Hepatocyte (in vitro differentiated cells): ENCODE data around the gene TMSB4X. TPM values are rescaled to one million over a fixed set of nuclear protein-coding genes. Genes with fewer than 3 reads are reported as not detected.
"Not testable (repeated sequence)": the region's sequence is repeated elsewhere in the genome, so short reads cannot be mapped to it uniquely, and the experiment has no call there.

Experiments used
- DNase-seq: peaks from one replicate; pipeline ENCODE4 v3.0.0-alpha.2; 2016; ENCODE audit warnings: low spot score
- H2AFZ ChIP-seq: fragments of 200-600 bp; sonication (generic); 2 replicates; pipeline ENCODE4 v1.6.0; 2016; ENCODE audit warnings: antibody characterized with exemption, mild to moderate bottlenecking
- H3K27ac ChIP-seq: fragments of 200-600 bp; sonication (generic); 2 replicates; pipeline ENCODE4 v1.5.1; 2016; ENCODE audit warnings: mild to moderate bottlenecking
- H3K27me3 ChIP-seq: fragments of 200-600 bp; sonication (generic); 2 replicates; pipeline ENCODE4 v1.6.1; 2016
- H3K36me3 ChIP-seq: fragments of 200-600 bp; sonication (generic); replicated peaks from 2 replicates; pipeline ENCODE4 v1.5.1; 2016; ENCODE audit warnings: low read depth; ENCODE audit not compliant: insufficient read depth
- H3K4me1 ChIP-seq: fragments of 200-600 bp; sonication (generic); 2 replicates; pipeline ENCODE4 v1.5.1; 2016; ENCODE audit warnings: mild to moderate bottlenecking, moderate library complexity; ENCODE audit not compliant: insufficient read depth
- H3K4me2 ChIP-seq: fragments of 200-600 bp; sonication (generic); 2 replicates; pipeline ENCODE4 v1.6.0; 2016
- H3K4me3 ChIP-seq: fragments of 200-600 bp; sonication (generic); 2 replicates; pipeline ENCODE4 v1.5.1; 2016; ENCODE audit warnings: mild to moderate bottlenecking
- H3K79me2 ChIP-seq: fragments of 200-600 bp; sonication (generic); 2 replicates; pipeline ENCODE4 v1.6.0; 2017; ENCODE audit warnings: mild to moderate bottlenecking
- H3K9me2 ChIP-seq: fragments of 200-600 bp; sonication (generic); replicated peaks from 2 replicates; pipeline ENCODE4 v1.6.0; 2017; ENCODE audit warnings: mild to moderate bottlenecking; ENCODE audit not compliant: insufficient read depth
- H3K9me3 ChIP-seq: fragments of 200-600 bp; sonication (generic); 2 replicates; pipeline ENCODE4 v1.5.1; 2016; ENCODE audit warnings: low read depth, mild to moderate bottlenecking
- H4K20me1 ChIP-seq: fragments of 200-600 bp; sonication (generic); 2 replicates; pipeline ENCODE4 v1.6.0; 2016; ENCODE audit warnings: mild to moderate bottlenecking; ENCODE audit not compliant: insufficient read depth, poor library complexity, severe bottlenecking
- CTCF ChIP-seq: fragments of 200-600 bp; sonication (generic); IDR thresholded peaks from 2 replicates; pipeline ENCODE4 v1.5.1; 2016; ENCODE audit warnings: antibody characterized with exemption, mild to moderate bottlenecking; ENCODE audit not compliant: poor library complexity
- EZH2 ChIP-seq: fragments of 200-600 bp; sonication (generic); IDR thresholded peaks from 2 replicates; pipeline ENCODE4 v1.6.1; 2016; ENCODE audit warnings: antibody characterized with exemption, mild to moderate bottlenecking, borderline replicate concordance
- EZH2phosphoT487 ChIP-seq: fragments of 200-600 bp; sonication (generic); IDR thresholded peaks from one replicate; pipeline ENCODE4 v1.6.1; 2018; ENCODE audit warnings: antibody characterized with exemption, mild to moderate bottlenecking, low read depth, moderate library complexity; ENCODE audit not compliant: unreplicated experiment, severe bottlenecking
- WGBS: methylation state at CpG from one replicate; pipeline ENCODE4 v1.1.6; 2016; ENCODE audit warnings: low lambda C conversion rate; ENCODE audit errors: missing lambda C conversion rate; 5-methylcytosine and 5-hydroxymethylcytosine counted together
- polyA plus RNA-seq: library from polyadenylated mRNA; unstranded; fragments of >200 nt; fragmentation: Nextera tagmentation; extraction: Ambion mirVana; gene quantifications from 2 replicates; pipeline ENCODE4 v1.2.1, GENCODE V29; 2016
- total RNA-seq: library from RNA; depleted of rRNA; stranded (reverse); fragments of >200 nt; gene quantifications from 2 replicates; pipeline ENCODE4 v1.2.3, GENCODE V29; 2014

The TMSB4X gene
- total and polyA plus RNA-seq, 2 experiments from 2014 or later: 6,141 to 9,038 TPM

GRCh38 chrX:12958461-12958860 is 16.4 kb upstream of the TMSB4X start:
- H3K4me1 ChIP-seq: peaks cover 20% of the 10 kb centered on the region
- H3K4me3 ChIP-seq: no peak overlapping the region
- H3K79me2 ChIP-seq: no peaks in the 10 kb centered on the region
- H3K9me3 ChIP-seq: no peaks in the 10 kb centered on the region
- 98% methylated on average over 4 of the region's 4 CpGs for WGBS
- no peaks in the 10 kb centered on the region for H3K36me3 ChIP-seq
- H3K27ac ChIP-seq: no peak overlapping the region
- H3K4me2 ChIP-seq: no peak overlapping the region
- H3K27me3 ChIP-seq: no peaks in the 10 kb centered on the region
- H3K9me2 ChIP-seq: no peaks in the 10 kb centered on the region
- H2AFZ ChIP-seq: no peak overlapping the region
- TF ChIP-seq EZH2phosphoT487 (no peak), EZH2 (no peak), CTCF (no peak)
- no peak for DNase-seq
- no peaks in the 10 kb centered on the region for H4K20me1 ChIP-seq

- H3K4me1 ChIP-seq: peaks cover 13% of the 10 kb centered on the region
- no peak overlapping the region for H3K27ac ChIP-seq
- H3K9me3 ChIP-seq: no peaks in the 10 kb centered on the region
- TF ChIP-seq EZH2 (no peak), EZH2phosphoT487 (no peak), CTCF (no peak)
- H3K4me2 ChIP-seq: no peak overlapping the region
- WGBS: 90% methylated on average over 2 of the region's 2 CpGs
- no peaks in the 10 kb centered on the region for H3K36me3 ChIP-seq
- H3K4me3 ChIP-seq: no peak overlapping the region
- no peak overlapping the region for H2AFZ ChIP-seq
- H3K9me2 ChIP-seq: no peaks in the 10 kb centered on the region
- H4K20me1 ChIP-seq: no peaks in the 10 kb centered on the region
- no peaks in the 10 kb centered on the region for H3K27me3 ChIP-seq
- DNase-seq: no peak
- H3K79me2 ChIP-seq: no peaks in the 10 kb centered on the region
Measured at GRCh38 chrX:12961196-12961718, 13.7 kb upstream of the TMSB4X start.

DNA sequence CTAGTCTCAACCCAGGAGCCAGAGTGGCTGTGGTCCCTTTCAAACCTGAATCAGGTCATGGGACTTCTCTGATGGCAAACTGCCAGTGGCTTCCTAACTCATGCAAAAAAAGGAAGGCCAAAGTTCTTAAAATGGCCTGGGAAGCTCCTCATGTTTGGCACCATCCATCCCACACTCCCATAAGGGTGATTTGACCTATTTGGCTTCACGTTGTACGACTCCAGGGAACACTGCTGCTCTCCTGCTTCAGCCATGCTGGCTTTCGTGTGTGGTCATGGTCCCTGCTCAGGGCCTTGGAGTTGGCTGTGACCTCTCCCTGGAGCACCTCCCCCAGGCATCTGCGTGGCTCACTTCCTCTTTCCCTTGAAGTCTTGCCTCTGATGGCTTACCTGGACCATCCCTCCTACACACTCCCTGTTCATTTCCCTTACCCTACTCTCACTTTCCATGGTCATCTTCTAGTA is 12.8 kb upstream of the TMSB4X start:
- no peak for TF ChIP-seq EZH2
- no peak for TF ChIP-seq CTCF
- no peak for TF ChIP-seq EZH2phosphoT487
- H4K20me1 ChIP-seq: no peaks in the 10 kb centered on the region
- H3K79me2 ChIP-seq: no peaks in the 10 kb centered on the region
- H3K27me3 ChIP-seq: no peaks in the 10 kb centered on the region
- no peak overlapping the region for H2AFZ ChIP-seq
- no peaks in the 10 kb centered on the region for H3K9me3 ChIP-seq
- no peak overlapping the region for H3K4me2 ChIP-seq
- peaks cover 5% of the 10 kb centered on the region for H3K4me1 ChIP-seq
- DNase-seq: no peak
- no peak overlapping the region for H3K4me3 ChIP-seq
- no peaks in the 10 kb centered on the region for H3K36me3 ChIP-seq
- H3K27ac ChIP-seq: no peak overlapping the region
- 95% methylated on average over 4 of the region's 4 CpGs for WGBS
- no peaks in the 10 kb centered on the region for H3K9me2 ChIP-seq

DNA sequence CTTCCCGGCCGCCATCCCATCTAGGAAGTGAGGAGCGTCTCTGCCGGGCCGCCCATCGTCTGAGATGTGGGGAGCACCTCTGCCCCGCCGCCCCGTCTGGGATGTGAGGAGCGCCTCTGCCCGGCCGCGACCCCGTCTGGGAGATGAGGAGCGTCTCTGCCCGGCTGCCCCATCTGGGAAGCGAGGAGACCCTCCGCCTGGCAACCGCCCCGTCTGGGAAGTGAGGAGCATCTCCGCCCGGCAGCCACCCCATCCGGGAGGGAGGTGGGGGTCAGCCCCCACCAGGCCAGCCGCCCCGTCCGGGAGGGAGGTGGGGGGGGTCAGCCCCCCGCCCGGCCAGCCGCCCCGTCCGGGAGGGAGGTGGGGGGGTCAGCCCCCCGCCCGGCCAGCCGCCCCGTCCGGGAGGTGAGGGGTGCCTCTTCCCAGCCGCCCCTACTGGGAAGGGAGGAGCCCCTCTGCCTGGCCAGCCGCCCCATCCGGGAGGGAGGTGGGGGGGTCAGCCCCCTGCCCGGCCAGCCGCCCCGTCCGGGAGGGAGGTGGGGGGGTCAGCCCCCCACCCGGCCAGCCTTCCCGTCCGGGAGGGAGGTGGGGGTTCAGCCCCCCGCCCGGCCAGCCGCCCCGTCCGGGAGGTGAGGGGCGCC is 11.6 kb upstream of the TMSB4X start:
- H4K20me1 ChIP-seq, H3K27me3 ChIP-seq, H3K4me3 ChIP-seq, H3K27ac ChIP-seq, H3K9me3 ChIP-seq, H2AFZ ChIP-seq, H3K4me2 ChIP-seq, H3K79me2 ChIP-seq, DNase-seq, H3K36me3 ChIP-seq, H3K4me1 ChIP-seq, H3K9me2 ChIP-seq: not testable (repeated sequence)
- 97% methylated on average over 6 of the region's 52 CpGs for WGBS
